CD4-positive, alpha-beta T cell treated with Interferon alpha-2 for 1 hour (primary cell): ENCODE data around the gene SFXN5.
A peak's percentile ranks its signal among the peaks of the same experiment; 100 is the strongest.

Source experiments
- DNase-seq, 2 donors: peaks; one replicate each; pipeline ENCODE4 v3.0.0-alpha.2; 2020 to 2022

Gene SFXN5

DNA sequence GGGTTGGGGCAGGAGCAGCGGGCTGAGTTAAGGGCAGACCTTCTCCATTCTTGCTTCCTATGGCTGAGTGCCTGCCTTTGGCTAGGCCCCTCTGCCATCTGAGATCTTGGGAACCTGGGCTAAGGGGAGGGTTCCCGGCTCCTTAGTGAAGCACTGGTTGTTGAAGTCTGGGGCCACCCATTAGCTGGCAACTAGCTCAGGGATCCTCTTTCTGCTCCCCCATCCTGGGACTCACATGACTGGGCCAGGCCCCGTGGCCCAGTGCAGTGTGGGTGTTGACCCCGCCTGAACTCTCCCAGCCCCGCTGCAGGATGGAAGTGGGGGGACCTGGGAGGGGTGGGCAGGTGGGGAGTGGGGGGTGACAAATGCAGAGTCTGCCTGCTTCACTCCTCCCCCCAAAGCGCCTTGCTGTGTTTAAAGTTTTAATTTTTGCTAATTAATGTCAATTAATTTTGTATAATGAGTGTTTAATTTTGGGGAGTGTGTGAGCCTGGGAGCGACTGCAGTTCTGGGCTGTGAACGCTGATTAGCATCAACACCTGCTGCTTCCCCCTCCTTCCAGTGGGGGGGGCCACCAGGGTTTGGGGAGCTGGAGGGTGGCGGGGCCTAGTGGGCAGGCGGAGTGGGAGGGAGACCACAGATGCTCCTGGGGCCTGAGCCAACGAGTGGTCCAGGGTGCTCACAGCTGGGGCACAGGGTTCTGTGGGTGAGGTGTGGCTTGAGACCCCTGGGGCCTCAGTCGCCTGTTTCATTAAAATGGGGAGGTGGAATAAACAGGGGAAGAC, 99.0 kb downstream of the SFXN5 start:
- DNase-seq, result no peak

DNA sequence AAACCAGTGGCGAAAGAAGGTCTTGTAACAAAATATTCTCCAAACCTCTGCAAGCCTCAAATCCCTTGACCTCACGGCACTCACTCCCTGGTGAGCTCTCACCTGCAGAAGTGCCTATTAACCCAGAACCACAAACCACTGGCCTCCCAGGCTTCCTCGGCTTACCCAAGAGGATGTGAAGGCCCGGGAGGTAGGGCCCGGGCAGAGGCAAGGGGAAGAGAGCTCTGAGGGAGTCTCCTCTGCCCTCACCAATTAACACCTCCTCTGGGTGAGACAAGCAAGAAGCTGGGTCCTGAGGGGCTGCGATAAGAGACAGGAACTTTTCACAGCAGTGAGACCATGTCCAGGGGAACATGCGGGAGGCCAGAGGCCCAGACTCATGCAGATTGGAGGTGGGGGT, 100.5 kb downstream of the SFXN5 start:
- no peak for DNase-seq

DNA sequence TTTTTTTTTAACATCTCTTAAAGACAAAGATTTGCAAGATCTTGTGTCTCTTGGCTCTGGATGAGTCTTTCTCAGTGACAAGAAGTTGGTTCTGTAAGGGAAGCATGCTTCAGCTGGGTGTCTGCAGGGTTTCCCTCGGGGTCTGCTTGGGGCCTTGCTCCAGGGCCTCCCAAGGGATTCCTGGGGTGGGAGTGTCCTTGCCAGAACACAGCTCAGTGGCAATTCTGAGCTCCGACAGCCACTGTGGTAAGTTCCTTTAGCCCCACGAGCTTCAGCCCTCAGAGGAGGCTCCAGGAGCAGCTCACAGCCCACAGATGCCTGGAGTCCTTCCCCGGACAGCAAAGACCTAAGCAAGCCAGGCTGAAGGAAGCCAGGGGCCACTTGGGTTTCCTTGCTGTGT, 101.8 kb downstream of the SFXN5 start:
- no peak for DNase-seq

- DNase-seq, result no peak
These were observed 103.2 kb downstream of the SFXN5 start for GRCh38 chr2:72968286-72968685.

- DNase-seq, result no peak
These were observed 105.6 kb downstream of the SFXN5 start for GRCh38 chr2:72965770-72966450.

DNA sequence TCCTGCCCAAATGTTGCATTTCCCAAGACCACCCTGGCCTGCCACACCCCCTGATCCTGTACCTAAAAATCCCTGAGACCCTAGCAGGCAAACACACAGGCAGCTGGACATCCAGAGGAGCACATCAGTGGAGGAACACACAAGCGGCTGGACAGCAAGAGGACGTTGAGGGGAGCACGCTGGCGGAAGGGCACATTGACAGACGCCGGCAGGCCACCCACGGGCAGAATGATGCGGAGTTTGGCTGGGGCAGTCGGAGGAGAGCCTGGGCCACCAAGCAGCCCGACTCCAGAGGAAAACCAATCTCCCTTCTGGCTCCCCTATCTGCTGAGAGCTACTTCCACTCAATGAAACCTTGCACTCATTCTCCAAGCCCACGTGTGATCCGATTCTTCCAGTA, 106.5 kb downstream of the SFXN5 start:
- no peak for DNase-seq

DNA sequence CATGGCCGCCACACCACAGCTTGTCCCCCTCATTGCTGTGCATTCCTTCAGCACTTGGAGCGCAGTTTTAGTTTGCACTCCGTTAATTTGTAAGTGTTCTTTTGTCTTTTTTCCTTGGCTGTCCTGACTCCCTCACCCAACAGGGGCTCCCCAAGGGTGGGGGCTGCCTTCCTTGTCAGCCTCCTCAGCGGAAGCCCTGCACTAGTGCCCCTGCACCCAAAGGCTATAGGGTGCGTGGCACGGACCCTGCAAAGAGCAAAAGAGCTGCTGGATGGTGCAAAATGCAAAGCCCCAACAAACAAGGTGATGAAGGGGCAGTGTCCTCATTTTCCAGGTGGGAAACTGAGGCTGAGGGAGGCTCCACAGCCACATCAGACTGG, 107.4 kb downstream of the SFXN5 start:
- no peak for DNase-seq

DNA sequence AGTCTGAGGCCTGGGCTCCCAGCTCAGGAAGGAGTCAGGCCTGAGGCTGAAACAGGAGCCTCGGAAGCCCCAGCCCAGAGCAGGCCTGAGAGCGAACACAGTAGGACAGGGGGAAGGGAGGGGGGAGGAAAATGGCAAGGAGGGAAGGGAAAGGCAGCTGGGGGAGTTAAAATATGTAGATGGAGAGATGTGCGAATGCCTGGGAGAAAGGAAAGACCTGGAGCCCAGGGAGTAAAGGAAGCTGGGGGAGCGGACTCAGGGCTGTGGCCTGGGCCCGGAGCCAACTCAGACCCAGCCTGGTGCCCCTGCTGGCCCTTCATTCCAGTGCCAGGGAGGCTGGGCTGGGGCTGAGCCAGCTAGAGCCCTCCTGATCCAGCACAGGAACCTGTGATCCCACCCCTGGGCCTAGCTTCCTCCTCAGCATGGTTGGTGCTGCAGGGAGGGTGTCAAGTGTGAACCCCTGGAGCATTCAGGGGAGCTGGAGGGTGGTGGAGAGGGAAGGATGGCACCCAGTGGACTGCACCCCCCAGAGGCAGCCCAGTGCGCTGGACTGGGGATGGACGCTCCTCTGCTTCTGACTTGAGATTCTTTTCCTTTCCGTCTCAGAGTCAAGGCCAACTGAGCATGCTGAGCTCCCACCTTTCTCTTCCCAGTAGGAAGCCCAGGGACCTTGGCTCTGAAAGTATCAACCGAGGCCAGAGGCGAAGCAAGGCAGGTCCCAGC, 107.9 kb downstream of the SFXN5 start:
- DNase-seq, result no peak

DNA sequence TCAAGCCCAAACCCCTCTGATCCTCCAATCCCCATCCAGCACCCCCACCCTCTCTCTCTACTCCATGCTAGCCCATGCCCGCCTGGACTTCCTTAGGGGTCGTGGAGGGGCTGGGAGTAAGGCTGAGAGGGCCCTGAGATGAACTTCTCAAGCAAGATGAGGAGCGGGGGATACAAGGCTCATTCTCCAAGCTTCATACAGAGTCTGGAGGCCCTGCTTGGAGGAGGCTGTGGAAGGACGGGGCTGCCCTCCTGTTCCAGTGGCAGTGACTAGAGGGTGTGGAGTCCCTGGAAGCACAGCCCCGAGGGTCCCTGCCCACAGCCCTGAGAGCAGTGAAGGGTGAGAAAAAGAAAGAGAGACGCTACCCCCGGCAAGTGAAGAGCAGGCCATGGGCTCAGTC, 108.6 kb downstream of the SFXN5 start:
- DNase-seq, result no peak

DNA sequence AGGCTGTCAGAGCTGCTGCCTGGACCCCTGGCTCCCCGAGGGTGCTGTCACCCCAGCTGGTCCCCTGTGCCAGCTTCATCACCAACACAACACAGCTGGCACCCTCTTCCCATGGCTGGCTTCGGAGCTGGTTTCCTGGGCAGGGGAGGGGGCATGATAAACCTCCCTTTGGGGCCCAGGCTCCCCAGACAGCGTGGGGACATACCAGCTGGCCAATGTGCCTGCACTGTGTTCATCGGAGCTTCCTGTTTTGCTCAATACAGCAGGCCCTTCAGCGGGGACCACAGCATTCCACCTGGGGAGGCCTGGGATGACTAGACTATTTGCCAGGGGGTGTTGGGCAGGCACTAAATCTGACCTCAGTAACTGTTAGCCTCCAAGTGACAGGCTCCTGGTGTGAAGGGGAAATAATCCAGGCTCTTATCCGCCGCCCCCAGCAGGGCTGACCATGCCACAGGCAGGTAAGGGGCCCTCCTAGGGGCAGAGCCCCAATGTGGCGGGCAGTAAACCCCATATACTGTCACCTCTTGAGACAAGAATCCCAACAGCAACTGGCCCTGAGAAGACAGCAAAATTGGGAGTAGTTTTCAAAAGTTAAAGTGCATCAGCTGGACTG, 109.6 kb downstream of the SFXN5 start:
- DNase-seq, result no peak

DNA sequence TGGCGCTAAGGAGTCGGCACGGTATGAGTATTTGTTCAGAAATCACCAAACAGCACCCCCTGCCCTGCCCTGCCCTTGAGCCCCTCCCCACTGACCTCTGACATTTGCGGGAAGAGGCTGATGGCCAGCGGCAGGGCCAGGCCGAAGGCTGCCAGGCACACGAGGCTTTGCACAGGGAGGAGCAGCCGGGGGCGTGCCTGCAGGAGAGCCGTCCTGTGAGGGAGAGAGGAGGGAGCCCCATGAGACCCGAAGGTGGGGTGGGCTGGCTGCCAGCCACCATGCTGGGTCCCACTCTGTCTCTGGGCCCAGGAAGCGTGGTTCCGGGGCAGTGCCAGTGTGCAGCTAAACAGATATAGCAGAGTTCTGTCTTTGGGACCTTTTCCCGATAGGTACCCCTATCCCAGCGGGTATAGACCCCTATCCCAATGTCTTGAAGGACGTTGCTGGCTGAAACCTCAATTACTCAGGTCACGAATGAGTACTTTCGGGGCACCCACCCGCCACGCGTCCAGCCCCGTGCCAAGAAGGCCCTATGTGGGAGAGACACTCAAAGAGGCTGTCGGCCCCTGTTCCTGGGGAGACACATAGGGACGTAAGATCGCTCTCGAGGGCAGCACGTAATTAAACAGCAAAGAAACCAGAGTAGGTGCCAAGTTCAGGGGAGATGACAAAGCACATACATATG, 110.3 kb downstream of the SFXN5 start:
- no peak for DNase-seq

DNA sequence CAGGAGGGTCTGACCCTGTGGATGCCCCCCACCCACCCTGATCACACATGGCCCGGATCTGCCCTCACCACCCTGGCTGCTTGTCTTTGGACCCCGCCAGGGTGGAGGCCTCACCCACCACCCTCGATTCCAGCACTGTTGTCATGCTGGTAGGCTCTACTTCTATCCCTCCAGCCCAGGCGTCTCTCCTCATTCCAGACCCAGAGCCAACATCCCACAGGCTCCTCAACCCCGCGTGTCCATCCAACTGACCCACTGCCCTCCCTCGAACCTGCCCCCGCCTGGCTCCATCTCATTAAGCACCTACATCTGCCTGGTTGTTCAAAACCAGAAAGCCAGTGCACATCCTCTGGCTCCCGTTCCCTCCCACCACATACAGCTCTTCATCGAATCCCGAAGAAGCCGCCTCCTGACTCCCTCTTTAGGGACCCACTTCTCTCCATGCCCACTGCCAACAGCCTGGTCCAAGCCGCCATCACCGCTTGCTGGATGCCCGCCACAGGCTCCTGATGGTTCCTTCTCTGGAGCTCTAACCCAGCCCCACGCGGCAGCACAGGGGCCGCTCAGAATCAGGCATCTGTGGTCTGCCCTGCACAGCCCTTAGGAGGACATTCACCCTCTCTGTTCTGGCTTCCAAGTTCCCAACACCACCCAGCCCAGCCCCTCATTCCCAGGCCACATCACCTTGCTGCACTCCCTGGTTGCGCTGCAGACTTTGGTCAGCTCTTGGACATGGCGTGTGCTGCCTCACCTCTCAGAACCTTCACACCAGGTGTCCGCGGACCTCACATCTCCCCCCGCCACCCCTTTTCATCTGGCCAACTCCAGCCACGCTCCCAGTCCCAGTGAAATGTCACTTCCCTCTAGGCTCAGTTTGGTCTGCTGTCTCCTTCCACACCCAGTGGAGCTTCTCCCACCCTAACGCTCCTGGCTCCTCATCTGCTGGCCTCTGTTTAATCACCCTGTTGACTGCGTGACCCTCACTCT, 111.2 kb downstream of the SFXN5 start:
- no peak for DNase-seq

DNA sequence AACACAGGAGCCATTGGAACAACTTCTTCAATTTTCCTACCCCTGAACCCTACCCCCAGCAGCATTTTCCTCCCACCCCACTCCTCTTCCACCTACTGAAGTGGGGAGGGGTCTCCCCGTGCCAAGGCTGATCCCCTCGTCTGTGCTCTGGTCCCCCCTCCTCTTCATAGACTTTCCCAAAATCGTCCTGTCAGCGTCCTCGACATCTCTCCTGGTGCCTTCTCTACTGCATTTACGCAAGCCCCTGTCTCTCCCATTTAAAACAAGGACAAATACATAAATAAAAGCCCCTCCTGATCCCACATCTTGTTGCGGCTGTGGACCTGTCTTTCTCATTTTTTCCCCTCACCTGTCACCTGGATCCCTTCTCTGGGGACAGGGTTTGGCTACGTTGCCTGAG, 112.0 kb downstream of the SFXN5 start:
- DNase-seq, result no peak

DNA sequence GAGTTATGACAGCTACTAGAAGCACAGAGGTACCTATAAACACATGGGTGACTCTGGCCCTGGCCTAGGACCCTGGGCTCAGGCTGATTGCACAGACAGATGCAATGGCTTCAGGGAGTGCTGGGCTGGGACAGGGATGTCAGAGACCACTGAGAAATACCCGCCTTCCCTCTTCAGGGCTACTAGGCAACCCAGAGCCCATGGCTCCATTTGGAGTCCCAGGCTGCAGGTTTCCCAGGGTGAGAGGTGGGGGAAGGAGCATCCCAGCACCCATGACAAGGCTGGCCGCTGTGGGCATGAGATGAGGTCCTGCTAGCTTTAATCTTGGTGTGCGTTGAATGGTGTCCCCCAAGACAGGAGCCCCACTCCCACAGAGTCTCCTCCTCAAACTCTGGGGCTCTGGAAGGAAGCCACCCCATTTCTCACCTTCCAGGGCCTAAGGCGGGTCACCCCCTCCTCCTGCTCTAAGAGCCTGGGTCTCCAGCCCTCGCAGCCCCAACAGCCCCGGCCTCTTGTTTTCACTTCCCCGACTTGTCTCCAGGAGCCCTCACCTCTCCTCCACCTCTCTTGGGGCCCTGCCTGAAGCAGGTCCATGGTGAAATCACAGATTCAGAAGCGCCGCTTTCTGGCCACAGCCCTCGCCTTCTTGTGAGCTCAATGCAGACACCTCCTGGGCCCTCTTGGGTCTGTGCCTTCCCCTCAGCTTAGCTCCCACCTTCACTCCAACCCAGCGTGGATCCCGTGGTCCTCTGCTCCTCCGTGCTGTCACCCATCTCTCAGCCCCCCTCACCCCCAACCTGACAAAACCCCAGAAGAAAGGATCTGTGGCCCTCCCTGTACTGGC, 112.7 kb downstream of the SFXN5 start:
- DNase-seq, result no peak

DNA sequence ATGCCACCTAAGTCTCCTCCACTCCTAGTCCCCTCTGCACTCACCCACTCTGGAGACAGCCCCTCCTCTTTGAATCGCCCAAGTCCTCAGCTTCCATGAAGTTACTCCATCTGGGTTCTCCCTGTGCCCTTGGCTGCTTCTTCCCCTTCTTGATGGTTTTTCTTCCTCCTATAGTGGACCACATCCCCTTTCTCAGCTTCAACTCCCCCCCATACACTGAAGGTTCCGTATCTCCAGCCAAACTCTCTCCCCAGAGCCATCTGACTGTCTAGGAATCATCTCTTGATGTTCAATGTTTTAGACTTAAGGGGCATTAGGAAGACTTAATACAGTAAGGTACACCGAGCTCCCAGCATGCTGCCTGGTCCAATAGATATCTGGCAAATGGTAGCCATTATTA, 114.6 kb downstream of the SFXN5 start:
- peak in 1 of 2 donors; percentile 5 for DNase-seq

DNA sequence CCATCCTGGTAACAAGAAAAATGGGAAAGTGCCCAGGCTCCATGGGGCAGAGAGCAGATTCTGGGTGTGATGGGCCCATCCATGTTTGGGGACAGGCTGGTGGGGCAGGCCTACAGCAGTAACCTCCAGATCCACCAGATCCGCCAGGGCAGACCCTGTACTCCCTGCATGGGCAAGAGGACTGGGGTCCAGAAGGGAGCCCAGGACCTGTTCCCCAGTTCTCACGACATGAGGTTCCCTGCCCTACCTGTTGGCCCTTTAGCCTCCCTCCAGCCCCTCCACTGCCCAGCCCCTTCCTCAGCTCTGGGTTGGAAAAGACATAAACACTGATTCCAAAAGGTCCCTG, 115.5 kb downstream of the SFXN5 start:
- no peak for DNase-seq

GRCh38 chr2:72955228-72956049, 116.1 kb downstream of the SFXN5 start:
- no peak for DNase-seq

- no peak for DNase-seq
These were observed 116.9 kb downstream of the SFXN5 start for GRCh38 chr2:72954376-72955227.

DNA sequence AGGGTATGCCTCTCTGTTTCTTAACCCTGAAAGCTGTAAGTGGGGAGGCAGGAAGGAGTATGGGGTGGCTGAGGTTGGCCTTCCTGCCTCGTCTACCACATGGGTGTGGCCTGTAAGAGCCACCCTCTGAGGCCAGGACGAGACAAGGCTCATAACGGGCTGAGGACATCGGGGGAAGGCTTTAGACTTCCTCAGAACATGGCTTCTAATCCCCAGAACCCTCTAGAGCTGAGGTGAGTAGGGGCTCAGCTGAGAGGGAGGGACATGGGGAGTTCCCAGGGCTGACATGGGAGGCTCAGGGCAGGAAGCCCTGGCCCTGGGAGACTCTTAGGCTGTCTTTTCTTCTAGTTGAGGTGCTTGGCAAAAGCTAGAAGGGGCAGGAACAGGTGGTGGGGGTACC, 117.5 kb downstream of the SFXN5 start:
- DNase-seq, result peak in 1 of 2 donors; percentile 50
